Suprapubic skin (tissue), 3 donors: ENCODE results near the gene MOV10.

ENCODE experiments used
- POLR2A ChIP-seq, 2 donors: fragments of 450-650 bp; IDR thresholded peaks; one replicate each; pipeline ENCODE4 v1.6.1; 2017; ENCODE audit warnings: antibody characterized with exemption in 2 of 2, mild to moderate bottlenecking in 2 of 2, moderate library complexity in 2 of 2
- TF ChIP-seq, protein P1 (sequence below), 2 donors: fragments of 200-600 bp in 1 of 2; fragments of 450-650 bp in 1 of 2; sonication (generic) in 1 of 2; IDR thresholded peaks; one replicate each; pipeline ENCODE4 v1.5.1; 2016 to 2019; ENCODE audit warnings: antibody characterized with exemption in 2 of 2, mild to moderate bottlenecking in 1 of 2, moderate library complexity in 1 of 2

DNA sequence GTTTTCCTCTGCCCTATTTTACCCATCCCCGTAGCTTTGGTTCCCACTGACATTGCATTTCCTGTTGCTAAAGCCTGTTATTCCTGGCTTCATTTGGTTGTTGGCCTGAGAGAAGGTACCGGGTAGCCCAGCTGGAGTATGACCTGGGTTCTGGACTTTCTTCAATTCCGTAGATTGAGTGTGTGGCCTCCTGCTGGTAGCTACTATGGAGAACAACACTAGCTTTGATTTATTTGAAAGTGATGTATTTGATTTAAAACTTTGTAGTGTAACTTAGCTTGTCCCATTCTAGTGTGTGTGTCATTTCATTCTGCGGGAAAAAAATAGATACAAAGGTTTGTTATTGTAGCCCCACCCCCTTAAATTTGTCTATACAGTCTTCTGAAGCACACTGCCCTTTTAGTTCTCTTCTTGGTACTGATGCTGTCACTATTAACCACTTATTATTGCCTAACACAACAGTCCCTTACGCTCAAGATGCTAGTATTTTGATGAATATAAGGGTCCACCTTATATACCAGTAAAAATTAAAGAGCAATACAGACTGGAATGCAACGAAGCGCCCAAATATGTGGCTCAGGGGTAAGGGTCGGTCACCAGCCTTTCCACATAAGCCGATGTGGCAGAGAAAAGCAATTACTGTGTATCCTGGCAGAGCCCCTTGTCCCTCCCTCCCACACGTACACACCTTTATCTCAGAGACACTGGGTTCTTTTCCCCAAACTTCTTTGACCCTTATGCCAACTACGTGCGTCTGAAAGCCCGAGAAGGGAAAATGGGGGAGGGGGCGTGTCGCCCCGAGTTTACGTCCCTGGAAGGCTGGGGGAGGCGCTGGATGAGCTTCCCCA is 643 bp upstream of the MOV10 start:
- TF ChIP-seq, protein P1, sequence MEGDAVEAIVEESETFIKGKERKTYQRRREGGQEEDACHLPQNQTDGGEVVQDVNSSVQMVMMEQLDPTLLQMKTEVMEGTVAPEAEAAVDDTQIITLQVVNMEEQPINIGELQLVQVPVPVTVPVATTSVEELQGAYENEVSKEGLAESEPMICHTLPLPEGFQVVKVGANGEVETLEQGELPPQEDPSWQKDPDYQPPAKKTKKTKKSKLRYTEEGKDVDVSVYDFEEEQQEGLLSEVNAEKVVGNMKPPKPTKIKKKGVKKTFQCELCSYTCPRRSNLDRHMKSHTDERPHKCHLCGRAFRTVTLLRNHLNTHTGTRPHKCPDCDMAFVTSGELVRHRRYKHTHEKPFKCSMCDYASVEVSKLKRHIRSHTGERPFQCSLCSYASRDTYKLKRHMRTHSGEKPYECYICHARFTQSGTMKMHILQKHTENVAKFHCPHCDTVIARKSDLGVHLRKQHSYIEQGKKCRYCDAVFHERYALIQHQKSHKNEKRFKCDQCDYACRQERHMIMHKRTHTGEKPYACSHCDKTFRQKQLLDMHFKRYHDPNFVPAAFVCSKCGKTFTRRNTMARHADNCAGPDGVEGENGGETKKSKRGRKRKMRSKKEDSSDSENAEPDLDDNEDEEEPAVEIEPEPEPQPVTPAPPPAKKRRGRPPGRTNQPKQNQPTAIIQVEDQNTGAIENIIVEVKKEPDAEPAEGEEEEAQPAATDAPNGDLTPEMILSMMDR (IDR thresholded peaks at IDR 0.05) = peak; percentile 9 to 47
- TF ChIP-seq POLR2A (IDR thresholded peaks at IDR 0.05) = no peak
